Hematopoietic multipotent progenitor cell treated with erythropoietin and hydrocortisone succinate and interleukin-3 and kit ligand, for 6 days (in vitro differentiated cells): Measurements from ENCODE around the gene MT1B.
"Not testable (repeated sequence)": the region's sequence is repeated elsewhere in the genome, so short reads cannot be mapped to it uniquely, and the experiment has no call there.

ENCODE experiments used
- DNase-seq: peaks from one replicate; pipeline ENCODE4 v3.0.0-alpha.2; 2015

MT1B gene

GRCh38 chr16:56639045-56639444, 12.6 kb upstream of the MT1B start:
- no peak for DNase-seq

DNA sequence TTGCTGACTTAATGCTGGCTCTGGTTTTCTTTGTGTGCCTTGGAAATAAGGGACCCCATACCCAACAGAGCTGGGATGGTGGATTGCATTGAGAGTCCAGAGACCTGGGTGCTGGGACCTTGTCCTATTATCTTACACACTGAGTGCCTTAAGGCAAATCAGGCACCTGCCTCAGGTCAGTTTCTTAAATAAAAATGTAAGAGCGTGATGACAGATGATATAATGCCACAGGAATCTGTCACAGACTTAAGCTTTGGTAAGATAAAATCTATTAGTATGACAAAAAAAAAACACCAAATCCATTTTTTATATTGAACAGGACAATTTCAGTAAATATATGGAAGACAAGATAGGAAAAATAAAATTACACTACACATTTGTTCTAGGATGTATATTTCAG, 11.6 kb upstream of the MT1B start:
- no peak for DNase-seq

GRCh38 chr16:56641166-56641565, 10.5 kb upstream of the MT1B start:
- DNase-seq = no peak

GRCh38 chr16:56643080-56643778, 8.5 kb upstream of the MT1B start:
- DNase-seq = peak; percentile 81

GRCh38 chr16:56643833-56644232, 7.9 kb upstream of the MT1B start:
- no peak for DNase-seq

- DNase-seq = no peak
Measured at GRCh38 chr16:56645311-56645710, 6.4 kb upstream of the MT1B start.

DNA sequence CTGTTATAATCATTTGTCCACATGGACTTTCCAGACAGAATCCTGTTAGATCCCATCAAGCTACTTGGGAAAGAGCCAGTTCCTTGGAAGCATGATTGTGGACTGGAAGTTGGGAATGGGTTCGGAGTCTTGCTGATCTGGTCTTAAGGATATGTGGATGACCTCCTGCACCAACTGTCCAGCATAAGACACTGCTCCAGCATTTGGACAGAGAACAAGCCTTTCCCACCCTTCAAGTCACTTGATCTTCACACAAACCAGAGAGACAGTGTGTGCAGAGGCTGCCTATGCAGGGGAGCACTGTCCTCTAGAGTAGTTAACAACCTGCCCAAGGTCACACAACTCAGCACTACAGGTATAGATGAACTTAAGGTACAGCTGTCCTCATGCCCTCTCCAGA, 5.8 kb upstream of the MT1B start:
- no peak for DNase-seq

GRCh38 chr16:56647641-56648431, 3.9 kb upstream of the MT1B start:
- DNase-seq = no peak

- DNase-seq = no peak
Measured at GRCh38 chr16:56649271-56649670, 2.4 kb upstream of the MT1B start.

- no peak for DNase-seq
Measured at GRCh38 chr16:56649820-56650219, 1.9 kb upstream of the MT1B start.

DNA sequence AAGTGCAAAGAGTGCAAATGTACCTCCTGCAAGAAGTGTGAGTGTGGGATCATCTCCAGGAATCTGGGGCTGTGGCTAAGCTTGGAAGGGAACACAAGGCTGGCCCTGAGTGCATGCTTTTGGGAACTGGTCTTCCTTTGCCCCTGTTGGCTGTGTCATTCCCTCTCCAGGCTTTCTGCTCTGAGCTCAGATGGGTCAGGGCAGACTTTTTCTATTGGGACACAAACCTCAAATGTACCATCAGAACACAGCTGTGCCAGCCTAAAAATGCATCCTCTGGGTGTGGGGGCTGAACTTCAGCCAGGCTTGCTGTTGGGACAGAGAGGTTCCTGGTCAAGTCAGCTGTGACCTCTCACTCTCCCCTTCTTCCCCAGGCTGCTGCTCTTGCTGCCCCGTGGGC, 914 bp downstream of the MT1B start:
- DNase-seq = no peak

DNA sequence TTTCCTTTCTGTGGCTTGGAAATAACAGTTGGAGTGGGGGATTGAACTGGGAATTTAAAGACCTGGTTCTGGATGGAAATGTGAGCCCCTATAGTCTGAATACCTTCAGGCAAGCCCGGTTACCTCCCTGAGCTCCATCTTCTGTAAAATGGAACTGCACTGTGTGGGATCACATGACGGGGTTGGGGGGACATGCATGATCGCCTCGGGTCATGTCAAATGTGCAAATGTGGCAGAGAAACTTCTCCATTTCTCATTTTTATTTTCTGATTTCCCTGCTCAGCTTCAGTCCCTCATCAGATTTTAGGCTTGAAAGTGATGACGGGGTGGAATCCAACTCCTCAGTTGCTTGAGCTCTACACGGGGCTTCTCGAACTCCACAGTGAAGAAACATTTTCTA, 1.5 kb downstream of the MT1B start:
- no peak for DNase-seq

GRCh38 chr16:56657555-56658326, 6.1 kb downstream of the MT1B start, which contains the start of gene MT1F:
MT1F (plus strand) TSS chr16:56657959; CDS start chr16:56658059, 100 bp downstream.
- peak; percentile 70 for DNase-seq

GRCh38 chr16:56658327-56658875, 6.7 kb downstream of the MT1B start:
- DNase-seq = no peak

DNA sequence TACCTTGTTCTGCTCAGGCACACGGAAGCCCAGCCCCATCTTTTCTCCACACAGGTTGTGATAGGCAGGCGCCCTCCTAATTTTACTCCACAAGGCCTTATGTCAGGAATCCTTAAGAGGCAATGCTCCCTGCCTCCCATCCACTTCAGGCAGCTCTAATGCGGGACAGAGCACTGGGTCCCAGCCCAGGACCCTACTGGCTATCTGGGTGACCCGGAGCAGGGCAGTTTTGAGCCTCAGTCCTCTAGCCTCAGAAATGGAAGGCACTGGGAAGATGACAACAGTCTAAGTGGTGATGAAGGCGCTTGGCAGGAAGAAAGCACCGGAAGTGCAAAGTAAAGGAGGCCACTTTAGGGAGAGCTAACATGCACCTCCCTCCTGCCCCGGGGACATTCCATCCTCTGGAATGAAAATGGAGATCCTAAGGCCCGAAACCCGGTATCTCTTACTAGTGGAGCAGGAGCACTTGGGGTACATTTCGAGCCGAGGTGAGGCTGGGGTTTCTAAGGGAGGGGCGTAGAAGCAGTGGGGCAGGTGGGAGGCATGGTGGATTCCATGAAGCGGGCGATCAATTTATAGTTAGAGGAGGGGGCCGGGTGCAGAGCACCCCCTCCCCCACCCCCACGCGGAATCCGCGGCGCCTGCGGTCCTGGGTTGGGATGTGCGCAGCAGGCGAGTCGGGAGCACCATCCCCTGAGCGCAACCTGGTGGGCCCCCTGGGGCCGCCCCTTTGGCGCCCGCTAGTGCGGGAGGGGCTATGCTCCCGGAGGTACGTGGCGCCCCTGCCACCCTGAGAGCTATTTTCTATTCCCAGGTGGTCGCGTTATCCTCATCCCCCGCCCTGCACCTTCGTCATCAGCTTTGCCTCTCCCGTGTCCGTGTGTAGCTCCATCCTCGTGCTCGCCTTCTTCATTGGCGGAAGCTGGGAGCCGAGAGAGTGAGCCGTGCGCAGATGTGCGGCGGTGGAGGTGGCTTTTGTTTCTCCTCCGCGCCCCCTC, 11.0 kb downstream of the MT1B start:
- DNase-seq = no peak

DNA sequence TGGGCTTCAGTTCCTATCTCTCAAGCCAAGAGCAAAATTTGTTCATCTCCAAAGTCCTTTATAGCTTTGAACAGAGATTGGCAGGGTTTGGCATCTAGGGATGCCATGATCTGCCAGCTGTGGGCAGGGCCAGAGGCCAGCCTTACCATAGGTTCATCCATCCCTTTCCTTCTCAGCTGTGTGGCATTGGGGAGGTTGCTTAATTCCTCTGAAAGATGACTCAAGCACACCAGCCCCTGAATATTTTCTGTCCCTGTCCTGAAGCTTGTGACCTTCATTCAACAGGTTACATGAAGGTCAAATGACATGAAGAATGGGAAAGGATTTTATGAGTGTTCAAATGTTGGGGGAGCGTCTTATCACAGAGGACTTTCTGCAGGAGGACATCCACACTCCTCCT, 12.8 kb downstream of the MT1B start:
- DNase-seq = no peak

DNA sequence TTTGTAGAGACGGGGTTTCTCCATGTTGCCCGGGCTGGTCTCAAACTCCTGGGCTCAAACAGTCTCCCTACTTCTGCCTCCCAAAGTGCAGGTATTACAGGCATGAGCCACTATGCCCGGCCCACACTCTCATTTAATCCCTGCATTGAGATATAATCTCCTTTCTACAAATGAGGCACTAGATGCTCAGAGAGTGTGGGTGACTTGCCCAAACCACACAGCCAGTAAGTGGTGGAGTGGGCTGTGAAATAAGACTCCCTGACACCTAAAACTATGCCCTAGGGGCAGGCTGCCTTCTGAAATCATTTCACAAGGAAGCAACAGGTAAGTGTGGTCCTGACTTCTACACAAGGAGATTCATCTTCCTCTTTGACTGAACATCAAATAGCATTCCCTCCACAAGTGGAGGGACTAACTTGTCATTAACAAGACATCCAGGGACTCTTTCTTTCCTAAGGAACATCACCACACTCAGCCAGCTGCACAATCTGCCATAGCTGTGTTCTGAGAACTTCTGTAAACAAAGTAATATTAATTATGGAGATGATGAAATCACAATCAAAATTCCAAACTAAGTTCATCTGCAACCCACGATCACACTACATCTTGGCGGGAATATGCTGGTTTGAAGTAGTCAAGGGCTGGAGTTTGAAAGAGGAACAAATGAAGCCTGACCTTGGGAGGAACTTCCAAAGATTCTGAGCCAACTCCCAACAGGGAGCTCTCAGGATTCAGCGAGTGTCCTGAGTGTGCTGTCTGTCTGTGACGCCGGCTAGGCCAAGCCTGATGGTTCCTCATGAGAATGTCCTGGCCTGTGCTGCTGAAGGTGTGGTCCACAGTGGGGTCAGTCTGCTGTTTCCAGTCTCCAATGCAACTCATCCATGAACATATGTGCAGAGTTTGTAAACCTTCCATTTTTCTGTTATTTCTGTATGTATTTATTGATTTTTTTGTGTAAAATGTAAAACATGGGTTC, 13.9 kb downstream of the MT1B start:
- DNase-seq = not testable (repeated sequence)

- DNase-seq = peak; percentile 77
Measured at GRCh38 chr16:56667581-56668571, 16.2 kb downstream of the MT1B start, which contains the start of gene MT1G. MT1G (minus strand) TSS chr16:56668065; CDS start chr16:56667993, 72 bp downstream.
